Prostate gland (tissue), 2 donors: Measurements from ENCODE around the gene SLC9B1. TPM values are rescaled to one million over a fixed set of nuclear protein-coding genes. Genes with fewer than 3 reads are reported as not detected.
"Not testable (repeated sequence)": the region's sequence is repeated elsewhere in the genome, so short reads cannot be mapped to it uniquely, and the experiment has no call there.

Experiments used
- DNase-seq: peaks from one replicate; pipeline ENCODE4 v3.0.0-alpha.2; 2019; ENCODE audit warnings: low spot score
- H3K27ac ChIP-seq, 2 donors: fragments of 200-600 bp; sonication (generic); 2 replicates each; pipeline ENCODE4 v1.5.1; 2017 to 2019
- H3K27me3 ChIP-seq: fragments of 200-600 bp; sonication (generic); replicated peaks from 2 replicates; pipeline ENCODE4 v1.5.1; 2019; ENCODE audit not compliant: insufficient read depth
- H3K36me3 ChIP-seq, 2 donors: fragments of 200-600 bp; sonication (generic); 1 replicate in 1 of 2; 2 replicates in 1 of 2; pipeline versions ENCODE4 v1.5.1 to v1.8.1; 2017 to 2019
- H3K4me1 ChIP-seq: fragments of 200-600 bp; sonication (generic); replicated peaks from 2 replicates; pipeline ENCODE4 v1.5.1; 2019
- H3K4me3 ChIP-seq, 2 donors: fragments of 200-600 bp; sonication (generic); 2 replicates each; pipeline ENCODE4 v1.5.1; 2017 to 2019
- H3K9me3 ChIP-seq: fragments of 200-600 bp; sonication (generic); 2 replicates; pipeline ENCODE4 v1.5.1; 2017
- POLR2A ChIP-seq: fragments of 450-650 bp; IDR thresholded peaks from one replicate; pipeline ENCODE4 v1.6.1; 2016; ENCODE audit warnings: antibody characterized with exemption, mild to moderate bottlenecking
- POLR2AphosphoS5 ChIP-seq: sonication (generic); formaldehyde crosslinking; IDR thresholded peaks from one replicate; pipeline ENCODE4 v1.6.1; 2017; ENCODE audit warnings: antibody characterized with exemption
- WGBS: methylation state at CpG from one replicate; pipeline ENCODE4 v1.1.5; 2018; 5-methylcytosine and 5-hydroxymethylcytosine counted together
- intact Hi-C: fragments of 100-400 bp; cut with DNase I; formaldehyde crosslinking; loops from one replicate; pipeline ENCODE4 v1.14.2; 2022
- total RNA-seq, 2 donors: library from RNA; depleted of rRNA; stranded (reverse); fragments of >200 nt; gene quantifications; one replicate each; pipeline ENCODE4 v1.1.0, GENCODE V29; 2016
- TF ChIP-seq, protein P1 (sequence below), 4 experiments: fragments of 200-600 bp in 2 of 4; fragments of 450-650 bp in 2 of 4; sonication (generic) in 2 of 4; IDR thresholded peaks; 1 replicate in 3 of 4; 2 replicates in 1 of 4; pipeline ENCODE4 v1.5.1; 2016 to 2019; ENCODE audit warnings: antibody characterized with exemption in 4 of 4, mild to moderate bottlenecking in 2 of 4, moderate library complexity in 2 of 4

Gene SLC9B1
- total RNA-seq, 2 donors from 2014 or later = 9.3 TPM; not detected in 1

DNA sequence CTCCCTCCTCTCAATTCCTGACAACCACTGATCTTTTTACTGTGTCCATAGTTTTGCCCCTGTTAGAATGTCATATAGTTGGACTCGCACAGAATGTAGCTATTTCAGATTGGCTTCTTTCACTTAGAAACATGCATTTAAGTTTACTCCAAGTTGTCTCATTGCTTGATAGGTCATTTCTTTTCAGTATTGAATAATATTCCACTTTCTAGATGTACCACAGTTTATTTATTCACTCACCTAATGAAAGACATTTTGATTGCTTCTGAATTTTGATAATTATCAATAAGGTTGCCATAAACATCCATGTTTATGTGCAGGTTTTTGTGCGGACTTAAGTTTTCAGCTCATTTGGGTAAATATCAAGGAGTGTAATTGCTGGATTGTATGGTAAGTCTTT lies 38.5 kb downstream of the SLC9B1 start:
- H3K4me3 ChIP-seq = no peak overlapping the region
- WGBS = 93% methylated on average over 2 of the region's 2 CpGs
- TF ChIP-seq, protein P1, sequence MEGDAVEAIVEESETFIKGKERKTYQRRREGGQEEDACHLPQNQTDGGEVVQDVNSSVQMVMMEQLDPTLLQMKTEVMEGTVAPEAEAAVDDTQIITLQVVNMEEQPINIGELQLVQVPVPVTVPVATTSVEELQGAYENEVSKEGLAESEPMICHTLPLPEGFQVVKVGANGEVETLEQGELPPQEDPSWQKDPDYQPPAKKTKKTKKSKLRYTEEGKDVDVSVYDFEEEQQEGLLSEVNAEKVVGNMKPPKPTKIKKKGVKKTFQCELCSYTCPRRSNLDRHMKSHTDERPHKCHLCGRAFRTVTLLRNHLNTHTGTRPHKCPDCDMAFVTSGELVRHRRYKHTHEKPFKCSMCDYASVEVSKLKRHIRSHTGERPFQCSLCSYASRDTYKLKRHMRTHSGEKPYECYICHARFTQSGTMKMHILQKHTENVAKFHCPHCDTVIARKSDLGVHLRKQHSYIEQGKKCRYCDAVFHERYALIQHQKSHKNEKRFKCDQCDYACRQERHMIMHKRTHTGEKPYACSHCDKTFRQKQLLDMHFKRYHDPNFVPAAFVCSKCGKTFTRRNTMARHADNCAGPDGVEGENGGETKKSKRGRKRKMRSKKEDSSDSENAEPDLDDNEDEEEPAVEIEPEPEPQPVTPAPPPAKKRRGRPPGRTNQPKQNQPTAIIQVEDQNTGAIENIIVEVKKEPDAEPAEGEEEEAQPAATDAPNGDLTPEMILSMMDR (IDR thresholded peaks at IDR 0.05) = no peak
- TF ChIP-seq POLR2A = no peak

DNA sequence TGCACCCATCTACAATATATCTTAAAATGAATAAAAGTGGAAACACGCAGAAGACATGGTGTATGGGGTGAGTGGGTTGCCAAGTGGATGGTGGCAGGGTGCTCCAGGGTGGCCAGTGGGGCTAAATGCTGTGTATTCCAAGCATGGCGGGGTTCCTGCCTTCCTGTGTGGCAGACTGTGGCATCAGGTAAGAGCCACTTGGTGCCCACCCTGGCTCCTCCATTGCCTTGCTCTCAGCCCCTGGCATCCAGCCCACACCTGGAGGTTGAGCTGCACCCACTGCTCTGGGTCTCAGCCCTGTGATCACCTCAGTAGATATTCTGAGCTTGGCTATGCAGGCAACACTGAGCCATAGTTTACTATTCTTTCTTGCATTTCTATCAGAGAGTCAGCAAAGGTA lies 57.7 kb downstream of the SLC9B1 start:
- 97% methylated on average over 2 of the region's 2 CpGs for WGBS
- not testable (repeated sequence) for H3K27ac ChIP-seq

More for the DNA sequence above, 38.5 kb downstream of the SLC9B1 start:
- H3K4me1 ChIP-seq = no peaks in the 10 kb centered on the region
- H3K27ac ChIP-seq = no peak overlapping the region
- no peaks in the 10 kb centered on the region for H3K27me3 ChIP-seq
- H3K9me3 ChIP-seq = no peaks in the 10 kb centered on the region
- no peak for DNase-seq
- intact Hi-C loops = no loop called here
- H3K36me3 ChIP-seq = no peaks in the 10 kb centered on the region

DNA sequence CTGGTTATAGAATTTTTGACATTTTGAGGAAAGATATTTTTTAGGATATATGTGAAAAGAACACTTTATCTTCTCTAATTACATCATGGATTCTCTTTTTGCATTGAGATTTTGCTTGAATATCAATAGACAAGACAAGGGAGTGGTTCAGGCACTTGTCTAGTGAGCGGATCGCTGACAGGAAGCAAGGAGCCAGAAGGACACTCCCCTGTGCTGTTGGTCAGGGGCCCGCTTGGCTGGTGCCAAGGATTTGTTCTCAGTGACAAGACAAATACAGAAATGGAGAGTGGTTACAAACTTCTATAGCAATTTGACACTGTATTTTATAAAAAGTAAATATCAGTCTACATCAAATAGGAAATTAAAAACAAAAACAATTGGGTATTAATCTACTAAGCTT lies 60.0 kb downstream of the SLC9B1 start:
- TF ChIP-seq, protein P1 (IDR thresholded peaks at IDR 0.05) = no peak
- TF ChIP-seq POLR2AphosphoS5 (no peak), POLR2A (no peak)

More for the DNA sequence above, 57.7 kb downstream of the SLC9B1 start:
- intact Hi-C loops, H3K36me3 ChIP-seq, DNase-seq, H3K9me3 ChIP-seq, H3K27me3 ChIP-seq, H3K4me3 ChIP-seq, H3K4me1 ChIP-seq: not testable (repeated sequence)

DNA sequence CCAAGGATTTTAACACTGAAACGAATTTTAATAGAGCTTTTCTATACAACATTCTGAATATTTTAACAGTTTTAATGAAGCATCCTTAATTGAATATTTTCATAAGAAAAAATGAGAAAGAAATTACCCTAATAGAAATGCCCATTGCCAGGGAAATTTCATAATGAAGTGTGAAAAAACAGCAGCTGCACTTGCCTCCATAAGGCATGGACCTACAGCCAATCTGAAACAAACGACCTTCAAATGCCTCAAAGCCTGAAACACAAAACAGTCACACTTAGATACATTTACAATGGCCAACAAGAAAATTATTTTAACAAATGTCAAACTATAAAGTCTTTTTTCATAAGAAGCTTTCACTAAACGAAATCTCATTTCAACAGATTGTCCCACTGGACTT lies 74.4 kb downstream of the SLC9B1 start:
- Histone ChIP-seq H3K27ac (no peak overlapping the region), H3K4me3 (no peak overlapping the region), H3K36me3 (no peaks in the 10 kb centered on the region), H3K4me1 (no peaks in the 10 kb centered on the region), H3K27me3 (no peaks in the 10 kb centered on the region), H3K9me3 (no peaks in the 10 kb centered on the region)
- intact Hi-C loops = no loop called here
- WGBS = 82% methylated on average over 3 of the region's 3 CpGs
- DNase-seq = no peak
- no peak for TF ChIP-seq POLR2A
- TF ChIP-seq POLR2AphosphoS5 = no peak
- TF ChIP-seq, protein P1 (IDR thresholded peaks at IDR 0.05) = no peak

More for the DNA sequence above, 60.0 kb downstream of the SLC9B1 start:
- H3K27me3 ChIP-seq = no peaks in the 10 kb centered on the region
- H3K4me3 ChIP-seq = no peak overlapping the region
- WGBS = 27% methylated on average over 3 of the region's 3 CpGs
- no peak overlapping the region for H3K27ac ChIP-seq
- no peaks in the 10 kb centered on the region for H3K36me3 ChIP-seq
- no peaks in the 10 kb centered on the region for H3K9me3 ChIP-seq
- intact Hi-C loops = no loop called here
- no peak for DNase-seq
- H3K4me1 ChIP-seq = no peaks in the 10 kb centered on the region

DNA sequence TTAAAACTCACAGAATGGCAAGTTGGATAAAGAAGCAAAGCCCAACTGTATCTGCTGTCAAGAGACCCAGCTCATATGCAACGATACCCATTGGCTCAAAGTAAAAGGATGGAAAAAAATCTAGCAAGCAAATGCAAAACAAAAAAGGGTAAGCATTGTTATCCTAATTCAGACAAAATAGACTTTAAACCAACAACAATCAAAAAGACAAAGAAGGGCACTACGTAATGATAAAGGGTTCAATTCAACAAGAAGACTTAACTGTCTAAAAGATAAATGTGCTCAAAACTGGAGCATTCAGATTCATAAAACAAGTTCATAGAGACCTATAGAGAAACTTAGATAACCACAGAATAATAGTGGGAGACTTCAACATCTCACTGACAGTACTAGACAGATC lies 81.4 kb downstream of the SLC9B1 start:
- H3K27me3 ChIP-seq, DNase-seq, intact Hi-C loops, H3K4me1 ChIP-seq, H3K9me3 ChIP-seq, H3K36me3 ChIP-seq, H3K4me3 ChIP-seq, H3K27ac ChIP-seq: not testable (repeated sequence)
- WGBS = 77% methylated on average over 2 of the region's 2 CpGs

DNA sequence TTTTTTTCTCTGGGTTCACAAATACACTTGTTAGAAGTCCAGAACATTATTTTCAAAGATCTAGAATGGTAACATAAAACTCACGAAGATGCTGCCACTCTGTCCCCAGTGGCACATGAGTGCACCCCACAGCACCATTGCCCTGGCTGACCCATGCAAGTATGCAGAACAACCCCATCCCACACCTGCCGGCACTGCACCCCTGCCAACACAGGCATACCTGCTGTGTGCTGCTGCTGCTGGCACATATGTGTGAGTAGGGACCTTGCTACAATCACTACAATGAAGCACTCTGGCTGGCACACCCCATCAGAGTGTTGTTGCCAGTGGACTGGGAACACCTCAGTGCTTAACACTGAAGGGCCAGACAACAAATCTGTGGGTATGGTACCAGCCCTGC lies 83.8 kb downstream of the SLC9B1 start:
- H3K4me1 ChIP-seq = no peaks in the 10 kb centered on the region
- no peaks in the 10 kb centered on the region for H3K9me3 ChIP-seq
- DNase-seq = no peak
- 64% methylated on average over 2 of the region's 2 CpGs for WGBS
- no peak overlapping the region for H3K4me3 ChIP-seq
- H3K27me3 ChIP-seq = no peaks in the 10 kb centered on the region
- intact Hi-C loops = no loop called here
- TF ChIP-seq, protein P1 (IDR thresholded peaks at IDR 0.05) = no peak
- no peak for TF ChIP-seq POLR2A
- TF ChIP-seq POLR2AphosphoS5 = no peak
- no peak overlapping the region for H3K27ac ChIP-seq
- H3K36me3 ChIP-seq = no peaks in the 10 kb centered on the region

DNA sequence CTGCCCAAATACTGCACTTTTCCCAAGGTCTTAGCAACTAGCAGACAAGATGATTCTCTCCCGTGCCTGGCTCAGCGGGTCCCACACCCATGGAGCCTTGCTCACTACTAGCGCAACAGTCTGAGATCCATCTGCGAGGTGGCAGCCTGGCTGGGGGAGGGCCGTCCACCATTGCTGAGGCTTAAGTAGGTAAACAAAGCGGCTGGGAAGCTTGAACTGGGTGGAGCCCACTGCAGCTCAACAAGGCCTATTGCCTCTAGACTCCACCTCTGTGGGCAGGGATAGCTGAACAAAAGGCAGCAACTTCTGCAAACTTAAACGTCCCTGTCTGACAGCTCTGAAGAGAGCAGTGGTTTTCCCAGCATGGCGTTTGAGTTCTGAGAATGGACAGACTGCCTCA lies 99.8 kb downstream of the SLC9B1 start:
- H3K4me3 ChIP-seq, H3K9me3 ChIP-seq, H3K27ac ChIP-seq, DNase-seq, intact Hi-C loops, H3K4me1 ChIP-seq, H3K27me3 ChIP-seq, H3K36me3 ChIP-seq: not testable (repeated sequence)
- WGBS = 75% methylated on average over 8 of the region's 8 CpGs
